ENCODE results near the gene TCF7L2. TPM values are rescaled to one million over a fixed set of nuclear protein-coding genes. Genes with fewer than 3 reads are reported as not detected.

TCF7L2 gene
- total and polyA plus RNA-seq, 9 of the 15 experiments (the other 6 are each of a cell fraction or from before 2014, with no cell fraction given): 0.32 to 2.8 (median 0.92) TPM

DNA sequence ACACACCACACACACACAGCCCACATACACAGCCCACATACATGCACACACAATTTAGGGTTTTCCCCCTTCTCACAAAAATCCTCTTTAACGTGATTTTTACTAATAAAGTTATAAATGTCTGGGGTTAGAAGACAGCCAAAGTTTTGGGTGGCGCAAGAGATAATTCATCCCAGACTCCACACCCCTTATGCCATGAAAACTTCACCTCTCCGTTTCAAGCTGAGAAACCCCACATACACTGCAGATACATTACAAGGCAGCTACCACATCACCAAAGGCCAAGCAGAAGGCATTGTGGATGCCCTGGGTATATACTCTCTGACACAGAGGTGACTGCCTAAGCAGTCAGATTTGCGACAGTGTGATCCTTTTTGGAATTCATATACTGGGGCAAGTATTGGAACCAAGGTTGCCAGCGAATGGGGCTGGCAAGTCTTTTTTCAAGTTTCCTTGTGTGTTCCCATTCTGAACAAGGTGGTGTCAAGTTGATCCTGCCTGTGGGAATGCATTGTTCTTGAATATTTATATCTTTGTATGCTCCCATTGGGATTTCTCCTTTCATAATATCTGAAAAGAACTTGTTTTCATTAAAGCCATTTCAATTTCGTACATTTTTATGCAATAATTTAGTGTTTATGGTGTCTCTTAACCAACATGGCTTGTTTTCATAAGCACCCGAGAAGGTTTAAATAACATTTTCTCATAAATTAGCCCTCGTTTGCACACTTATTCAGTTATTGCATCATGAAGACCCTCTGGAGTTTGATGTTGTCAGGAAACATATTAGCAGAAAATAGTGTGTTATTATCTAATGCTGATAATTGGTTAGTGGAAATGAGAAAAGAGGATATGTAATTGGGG is 130.2 kb downstream of the TCF7L2 start:
- ChIA-PET CTCF (ENCODE audit: low intra/inter-chr PET ratio) (no interaction called here), POLR2A (no interaction called here)
- FAIRE-seq (no peak), DNase-seq (ENCODE audit: extremely low read depth in 1 of 4, low spot score in 3 of 4) (no peak), ATAC-seq (no peak)
- 31% methylated on average over 8 of the region's 8 CpGs for WGBS (ENCODE audit: insufficient coverage, low coverage, missing lambda C conversion rate)
- in situ Hi-C loops (cut with MboI) (no loop called here), intact Hi-C loops (cut with micrococcal nuclease) (no loop called here)
- H3K4me3 ChIP-seq: no peak overlapping the region
- BruUV-seq (replicated peaks): no TSS peak
- H3K79me2 ChIP-seq (ENCODE audit: control insufficient read depth, insufficient read depth, low read length): no peaks in the 10 kb centered on the region
- no peaks in the 10 kb centered on the region for H3K9me3 ChIP-seq (replicated peaks; ENCODE audit: control insufficient read depth, insufficient read depth, low read depth, low read length)
- H3K4me1 ChIP-seq (replicated peaks in 1 of 2; ENCODE audit: control insufficient read depth in 2 of 2, insufficient read depth in 2 of 2, low read length in 2 of 2): peaks cover 0 to 5% of the 10 kb centered on the region in 2 experiments; a peak in 3 of 5 replicates
- H3K9ac ChIP-seq (ENCODE audit: insufficient read depth in 1 of 2, low read depth in 2 of 2, low read length in 2 of 2): no peak overlapping the region
- H2AFZ ChIP-seq (ENCODE audit: low read depth, low read length): no peak overlapping the region
- no peaks in the 10 kb centered on the region for H3K9me1 ChIP-seq (ENCODE audit: control insufficient read depth, insufficient read depth, low read length)
- H3K36me3 ChIP-seq (ENCODE audit: control insufficient read depth, insufficient read depth, low read length): no peaks in the 10 kb centered on the region
- H4K20me1 ChIP-seq (replicated peaks; ENCODE audit: control insufficient read depth, insufficient read depth, low read length): no peaks in the 10 kb centered on the region
- no peak overlapping the region for H3K4me2 ChIP-seq (ENCODE audit: insufficient read depth, low read length)
- no peak overlapping the region for H3K27ac ChIP-seq (ENCODE audit: extremely low read depth, low read depth, low read length)
- no peaks in the 10 kb centered on the region; a peak in 1 of 5 replicates for H3K27me3 ChIP-seq (ENCODE audit: control insufficient read depth in 2 of 2, insufficient read depth in 2 of 2, low read length in 2 of 2)
- TF ChIP-seq, protein P1, sequence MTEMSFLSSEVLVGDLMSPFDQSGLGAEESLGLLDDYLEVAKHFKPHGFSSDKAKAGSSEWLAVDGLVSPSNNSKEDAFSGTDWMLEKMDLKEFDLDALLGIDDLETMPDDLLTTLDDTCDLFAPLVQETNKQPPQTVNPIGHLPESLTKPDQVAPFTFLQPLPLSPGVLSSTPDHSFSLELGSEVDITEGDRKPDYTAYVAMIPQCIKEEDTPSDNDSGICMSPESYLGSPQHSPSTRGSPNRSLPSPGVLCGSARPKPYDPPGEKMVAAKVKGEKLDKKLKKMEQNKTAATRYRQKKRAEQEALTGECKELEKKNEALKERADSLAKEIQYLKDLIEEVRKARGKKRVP (CRISPR knock-in tag; IDR thresholded peaks at IDR 0.05): no peak
- TF ChIP-seq ATF3 (IDR thresholded peaks at IDR 0.05) (peak; percentile 57; the same call in 1 of the 2 replicates), ATF3 (CRISPR knock-in tag; conservative IDR thresholded peaks at IDR 0.05) (no peak), CREM (IDR thresholded peaks at IDR 0.05; ENCODE audit: low read depth) (no peak), CEBPG (CRISPR knock-in tag; IDR thresholded peaks at IDR 0.05) (no peak), CEBPG (tag; conservative IDR thresholded peaks at IDR 0.05 in 1 of 2, IDR thresholded peaks at IDR 0.05 in 1 of 2) (peak in 1 of 2 experiments; percentile 33; a peak in 1 of 4 replicates), ARID4B (CRISPR knock-in tag; IDR thresholded peaks at IDR 0.05) (no peak), ZNF324 (CRISPR knock-in tag; IDR thresholded peaks at IDR 0.05) (no peak), CSDE1 (IDR thresholded peaks at IDR 0.05) (no peak), NBN (IDR thresholded peaks at IDR 0.05; ENCODE audit: low read depth) (no peak), POLR2G (IDR thresholded peaks at IDR 0.05; ENCODE audit: low read depth, low read length) (no peak), MAFF (IDR thresholded peaks at IDR 0.05; ENCODE audit: low read length) (no peak), KDM1A (IDR thresholded peaks at IDR 0.05) (no peak), ZNF12 (CRISPR knock-in tag; IDR thresholded peaks at IDR 0.05) (no peak), POLR3A (IDR thresholded peaks at IDR 0.05; ENCODE audit: borderline replicate concordance, extremely low read depth, insufficient read depth, insufficient read length) (no peak)
